Measurements from ENCODE around the gene MSANTD1.

GRCh38 chr4:3213661-3214250 lies 35.2 kb upstream of the MSANTD1 start:
- no peak for TF ChIP-seq CTCF (IDR thresholded peaks at IDR 0.05)
- no peak for TF ChIP-seq POLR2A (IDR thresholded peaks at IDR 0.05)

Data from ovary (tissue), 3 donors.